Kidney glomerular epithelial cell (primary cell): Measurements from ENCODE around the gene DIRAS3.
"Not testable (repeated sequence)": the region's sequence is repeated elsewhere in the genome, so short reads cannot be mapped to it uniquely, and the experiment has no call there.

ENCODE experiments used
- DNase-seq: peaks from one replicate; lab custom pipeline; 2025; lab: John Stamatoyannopoulos, UW

Gene DIRAS3, protein sequence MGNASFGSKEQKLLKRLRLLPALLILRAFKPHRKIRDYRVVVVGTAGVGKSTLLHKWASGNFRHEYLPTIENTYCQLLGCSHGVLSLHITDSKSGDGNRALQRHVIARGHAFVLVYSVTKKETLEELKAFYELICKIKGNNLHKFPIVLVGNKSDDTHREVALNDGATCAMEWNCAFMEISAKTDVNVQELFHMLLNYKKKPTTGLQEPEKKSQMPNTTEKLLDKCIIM

DNA sequence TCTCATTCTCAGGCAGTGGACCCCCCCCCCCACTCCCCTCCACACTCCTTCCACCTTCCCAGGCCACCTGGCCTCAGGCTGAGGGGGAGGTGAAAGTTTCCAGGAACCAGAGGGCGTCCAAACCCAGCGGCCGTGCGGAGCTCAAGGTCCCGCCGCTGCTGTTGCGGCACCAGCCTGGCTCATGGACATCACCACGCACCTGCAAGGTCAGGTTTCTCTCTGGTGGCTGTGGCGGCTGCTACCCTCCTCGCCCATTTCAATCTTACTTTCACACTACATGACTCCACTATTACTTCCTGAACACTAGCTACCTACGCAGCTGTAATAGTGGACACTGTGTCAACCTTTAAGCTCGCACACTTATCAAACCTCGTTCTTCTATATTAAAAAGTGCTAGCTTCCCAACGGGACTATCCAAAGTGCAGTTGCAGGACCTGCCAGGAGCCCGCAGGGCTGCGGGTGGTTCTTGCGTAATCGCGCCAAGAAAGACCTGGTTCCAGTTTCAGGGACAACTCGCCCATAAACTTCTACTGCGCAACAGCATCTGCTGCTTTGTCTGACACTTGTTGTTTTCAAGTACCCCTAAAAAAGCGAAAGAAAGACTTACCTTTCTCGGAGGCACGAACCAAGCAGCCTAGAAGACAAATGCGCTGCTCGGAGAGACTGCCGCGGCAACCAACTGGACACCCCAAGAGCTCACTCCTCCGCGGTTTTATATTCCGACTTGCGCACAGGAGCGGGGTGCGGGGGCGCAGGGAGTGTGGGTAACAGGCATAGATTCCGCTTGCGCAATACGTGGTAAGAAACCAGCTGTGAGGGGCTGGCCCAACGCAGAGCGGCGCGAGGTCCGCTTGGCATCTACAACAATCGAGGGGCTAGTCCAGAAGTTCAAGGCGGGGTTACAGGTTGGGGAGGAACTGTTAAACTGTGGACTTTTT is at the start of gene DIRAS3:
TSS of gene DIRAS3 (minus strand) at position 687 of the 938 bp plus-strand sequence. CDS start 3,330 bp downstream, outside the sequence.
- DNase-seq = no peak

DNA sequence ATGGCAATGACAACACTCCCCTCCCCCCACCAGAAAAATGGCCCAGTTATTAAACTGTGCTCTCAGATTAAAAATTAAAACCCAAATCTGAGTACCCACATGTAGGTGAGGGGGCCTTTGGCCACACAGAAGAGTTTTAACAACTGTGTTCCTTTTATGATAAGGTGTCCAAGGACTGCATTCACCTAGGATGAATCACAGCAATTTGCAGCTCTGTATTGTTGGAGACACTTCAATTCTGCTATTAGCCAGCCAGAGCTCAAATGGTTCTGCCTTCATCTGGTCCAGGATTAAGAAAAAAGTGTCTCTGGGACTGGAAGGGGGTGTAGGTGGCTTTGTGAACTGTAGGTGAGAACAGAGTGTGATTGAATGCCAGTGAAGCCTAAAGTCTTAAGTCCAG is 43.3 kb upstream of the DIRAS3 start:
- DNase-seq = peak; percentile 47

DNA sequence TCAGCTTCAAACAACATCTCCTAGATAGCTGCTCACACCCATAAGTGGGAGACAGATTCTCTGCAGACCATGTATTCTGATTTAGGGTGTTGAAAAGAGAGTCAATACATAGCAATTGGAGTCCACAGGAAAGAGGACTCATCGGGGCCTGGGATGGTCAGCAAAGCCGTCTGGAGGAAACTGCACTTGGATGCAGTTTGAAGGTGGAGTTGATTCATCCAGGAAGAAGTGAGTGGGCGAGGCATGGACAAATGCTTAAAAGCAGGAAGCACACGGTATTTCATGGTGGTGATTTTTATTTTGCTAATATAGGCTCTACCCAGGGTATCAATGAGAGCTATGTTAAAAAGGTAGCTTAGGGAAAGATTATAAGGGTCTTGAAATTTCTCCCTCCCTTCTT is 36.8 kb upstream of the DIRAS3 start:
- DNase-seq = no peak

DNA sequence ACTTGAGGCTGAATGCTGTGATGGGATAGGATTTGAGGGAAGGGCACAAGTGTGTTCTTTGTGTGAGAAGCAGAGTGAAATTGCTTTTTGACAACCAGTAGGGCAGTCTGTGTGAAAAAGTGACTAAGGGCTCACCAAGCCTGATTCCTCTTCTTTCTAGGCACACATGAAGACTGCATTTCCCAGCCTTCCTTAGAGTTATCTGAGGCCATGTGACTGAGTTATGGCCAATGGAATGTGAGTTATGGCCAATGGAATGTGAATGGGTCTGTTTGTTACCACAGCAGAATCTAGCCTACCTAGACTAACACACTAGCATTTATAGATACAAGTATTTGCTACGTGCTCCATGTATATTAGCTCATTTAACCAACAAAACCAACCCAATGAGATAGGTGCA is 35.3 kb upstream of the DIRAS3 start:
- no peak for DNase-seq

DNA sequence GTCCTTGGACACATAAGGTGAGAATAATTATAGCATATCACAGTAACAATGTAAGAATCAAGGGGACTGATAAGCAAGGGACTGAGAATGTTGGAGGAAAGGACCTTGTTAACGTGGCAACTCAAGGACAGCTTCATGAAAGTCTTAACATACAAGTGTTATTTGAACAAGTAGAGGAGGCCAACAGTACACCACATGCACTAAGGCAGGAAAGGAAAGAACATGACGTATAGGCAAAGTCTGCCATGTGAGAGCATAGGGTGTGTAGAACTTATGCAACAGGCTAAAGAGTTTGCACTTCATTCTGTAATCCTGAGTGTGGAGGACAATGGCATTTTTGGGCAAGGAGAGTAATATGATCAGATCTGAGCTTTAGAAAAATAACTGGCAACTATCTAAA is 33.3 kb upstream of the DIRAS3 start:
- no peak for DNase-seq

- DNase-seq = no peak
Observed at GRCh38 chr1:68081775-68082283, 31.4 kb upstream of the DIRAS3 start.

DNA sequence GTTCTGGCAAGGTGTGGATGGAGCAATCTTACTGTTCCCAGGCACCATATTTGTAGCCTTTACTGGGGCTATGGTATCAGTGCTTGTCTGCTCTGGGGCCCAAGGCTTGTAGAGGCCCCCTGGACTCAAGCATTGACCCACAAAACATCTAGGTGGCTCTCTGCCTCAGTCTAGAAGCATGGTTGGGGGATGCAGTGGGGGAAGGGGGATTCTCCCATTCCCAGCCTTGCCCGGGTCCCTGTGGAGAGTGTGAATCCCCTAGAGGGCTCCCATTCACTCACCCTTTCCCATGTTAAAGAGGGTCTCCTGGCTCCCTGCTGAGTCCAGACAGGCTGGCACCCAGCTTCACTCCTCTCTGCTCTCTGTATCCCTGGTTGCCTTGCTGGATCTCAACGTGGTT is 28.2 kb upstream of the DIRAS3 start:
- DNase-seq = no peak

DNA sequence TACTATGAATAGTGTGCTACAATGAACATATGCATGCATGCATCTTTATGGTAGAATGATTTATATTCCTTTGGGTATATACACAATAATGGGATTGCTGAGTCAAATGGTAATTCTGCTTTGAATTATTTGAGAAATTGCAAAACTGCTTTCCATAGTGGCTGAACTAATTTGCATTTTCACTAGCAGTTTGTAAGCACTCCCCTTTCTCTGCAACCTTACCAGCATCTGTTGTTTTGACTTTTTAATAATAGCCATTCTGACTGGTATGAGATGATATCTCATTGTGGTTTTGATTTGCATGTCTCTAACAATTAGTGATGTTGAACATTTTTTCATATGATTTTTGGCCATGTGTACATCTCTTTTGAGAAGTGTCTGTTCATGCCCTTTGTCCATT is 24.0 kb upstream of the DIRAS3 start:
- no peak for DNase-seq

GRCh38 chr1:68065766-68066165 is 15.3 kb upstream of the DIRAS3 start:
- DNase-seq = no peak

GRCh38 chr1:68058053-68058452 is 7.6 kb upstream of the DIRAS3 start:
- not testable (repeated sequence) for DNase-seq

- DNase-seq = no peak
Observed at GRCh38 chr1:68057564-68057963, 7.1 kb upstream of the DIRAS3 start.

- no peak for DNase-seq
Observed at GRCh38 chr1:68057050-68057449, 6.6 kb upstream of the DIRAS3 start.

DNA sequence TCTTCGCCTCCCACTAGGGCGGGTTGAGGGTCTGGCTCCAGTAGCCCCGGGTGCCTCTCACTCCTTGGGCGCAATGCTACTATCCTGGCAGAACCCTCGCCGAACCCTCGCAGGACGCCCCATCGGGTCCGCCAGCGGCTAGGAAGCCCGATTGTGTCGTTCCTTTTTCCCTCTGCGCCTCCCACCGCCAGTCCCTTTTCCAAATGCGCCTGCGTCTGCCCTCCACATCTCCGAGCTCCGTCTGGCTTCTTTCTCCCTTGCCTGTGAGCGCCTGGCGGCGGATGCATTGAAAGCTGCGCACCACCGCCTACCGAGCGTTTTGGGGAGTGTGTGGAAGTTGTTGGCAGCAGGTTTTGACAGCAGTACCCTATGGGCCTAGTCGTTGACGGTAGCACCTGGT is 1.0 kb upstream of the DIRAS3 start:
- no peak for DNase-seq

GRCh38 chr1:68047659-68048026 is 2.8 kb downstream of the DIRAS3 start:
- DNase-seq = no peak

DNA sequence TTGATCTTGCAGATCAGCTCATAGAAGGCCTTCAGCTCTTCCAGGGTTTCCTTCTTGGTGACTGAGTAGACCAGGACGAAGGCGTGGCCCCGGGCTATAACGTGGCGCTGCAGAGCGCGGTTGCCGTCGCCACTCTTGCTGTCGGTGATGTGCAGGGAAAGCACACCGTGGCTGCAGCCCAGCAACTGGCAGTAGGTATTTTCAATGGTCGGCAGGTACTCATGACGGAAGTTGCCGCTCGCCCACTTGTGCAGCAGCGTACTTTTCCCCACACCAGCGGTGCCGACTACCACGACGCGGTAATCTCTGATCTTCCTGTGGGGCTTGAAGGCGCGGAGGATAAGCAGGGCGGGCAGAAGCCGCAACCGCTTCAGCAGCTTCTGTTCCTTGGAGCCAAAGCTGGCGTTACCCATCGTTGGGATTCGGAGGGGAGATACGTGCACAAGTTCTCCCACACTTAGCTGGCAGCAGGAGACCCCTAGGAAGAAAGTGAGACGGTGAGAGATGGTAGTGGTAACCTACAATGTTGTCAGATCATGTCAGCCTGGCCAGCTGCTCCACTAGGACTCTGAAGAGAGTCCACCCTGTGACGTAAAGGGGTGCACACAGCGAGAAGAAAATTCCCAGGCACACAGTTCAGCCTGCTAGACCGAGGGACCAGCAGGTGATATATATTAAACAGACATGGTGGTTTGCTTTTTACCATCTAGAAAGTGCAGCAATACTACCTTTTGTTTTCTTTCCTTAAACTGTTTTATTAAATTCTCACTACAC is 3.4 kb downstream of the DIRAS3 start:
- DNase-seq = no peak

DNA sequence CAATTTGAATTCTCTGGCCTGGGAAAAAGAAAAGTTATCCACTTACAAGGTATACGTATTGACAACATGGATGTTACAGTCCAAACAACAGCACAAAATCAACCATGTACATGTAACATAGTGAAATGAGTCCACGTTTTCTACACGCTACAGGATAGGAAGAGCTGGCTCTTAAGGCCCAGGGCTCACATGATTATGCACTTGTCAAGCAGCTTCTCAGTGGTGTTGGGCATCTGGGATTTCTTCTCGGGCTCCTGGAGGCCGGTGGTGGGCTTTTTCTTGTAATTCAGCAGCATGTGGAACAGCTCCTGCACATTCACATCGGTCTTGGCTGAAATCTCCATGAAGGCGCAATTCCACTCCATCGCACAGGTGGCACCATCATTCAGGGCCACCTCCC is 4.0 kb downstream of the DIRAS3 start:
- no peak for DNase-seq

GRCh38 chr1:68045511-68046180 is 4.8 kb downstream of the DIRAS3 start:
- no peak for DNase-seq

DNA sequence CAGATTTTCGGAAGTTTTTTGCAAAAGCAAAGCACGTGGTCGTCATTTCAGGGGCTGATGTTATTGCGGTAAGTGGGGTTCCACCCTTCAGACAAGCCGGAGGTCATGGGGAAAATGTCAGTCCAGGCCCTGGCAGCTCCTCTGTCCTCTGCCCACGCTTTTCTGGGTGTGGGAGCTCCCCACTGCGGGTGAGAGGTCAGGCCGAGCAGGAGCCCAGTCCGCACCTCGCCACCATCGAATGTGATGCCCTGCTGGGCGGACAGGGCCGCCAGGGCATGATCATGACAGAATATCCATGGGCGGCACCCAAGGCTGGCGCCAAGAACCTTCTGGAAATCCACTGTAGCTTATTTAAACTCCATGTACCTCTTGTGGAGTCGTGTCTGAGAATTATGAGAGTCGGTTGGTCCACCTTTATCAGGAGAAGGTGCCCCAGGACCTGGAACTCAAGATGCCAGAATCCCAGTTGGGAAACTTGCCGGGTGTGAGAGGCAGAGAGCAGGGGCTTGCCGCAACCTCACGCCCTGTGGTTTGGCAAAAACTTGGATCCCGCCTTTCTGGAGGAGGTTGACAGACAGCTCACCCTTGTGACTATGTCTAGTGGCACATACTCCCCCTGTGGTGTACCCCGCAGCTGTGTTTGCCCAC is 6.9 kb downstream of the DIRAS3 start:
- DNase-seq = no peak

DNA sequence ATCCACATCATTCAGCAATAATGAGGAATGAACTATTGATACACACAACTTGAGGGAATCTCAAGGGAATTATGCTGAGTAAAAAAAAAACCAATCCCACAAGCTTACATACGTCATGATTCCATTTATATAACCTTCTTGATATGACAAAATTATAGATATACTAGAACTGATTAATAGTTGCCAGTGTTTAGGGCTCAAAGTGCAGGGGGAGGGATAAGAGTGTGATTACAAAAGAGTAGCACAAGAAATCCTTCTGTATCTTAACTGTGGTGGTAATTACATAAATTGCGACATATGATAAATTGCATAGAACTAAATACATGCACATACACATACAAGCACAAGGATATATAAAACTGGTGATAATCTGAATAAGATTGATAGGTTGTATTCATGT is 13.5 kb downstream of the DIRAS3 start:
- DNase-seq = no peak

GRCh38 chr1:68029444-68029843 is 21.0 kb downstream of the DIRAS3 start:
- no peak for DNase-seq

DNA sequence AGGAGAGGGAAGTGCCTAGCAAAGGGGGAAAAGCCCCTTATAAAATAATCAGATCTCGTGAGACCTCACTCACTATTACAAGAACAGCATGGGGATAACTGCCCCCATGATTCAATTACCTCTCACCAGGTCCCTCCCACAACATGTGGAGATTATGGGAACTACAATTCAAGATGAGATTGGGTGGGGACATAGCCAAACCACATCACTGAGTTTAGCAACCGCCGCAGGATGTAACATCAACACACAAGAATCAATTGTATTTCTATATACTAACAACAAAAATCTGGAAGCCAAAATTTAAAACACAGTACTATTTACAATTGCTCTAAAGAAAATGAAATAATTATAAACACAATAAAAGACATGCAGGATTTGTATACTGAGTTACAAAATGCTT is 21.9 kb downstream of the DIRAS3 start:
- no peak for DNase-seq
